IMR-90 (cell line): ENCODE data around the gene PHC2.

Source experiments
- CEBPB ChIP-seq: IDR thresholded peaks from 2 replicates; pipeline ENCODE4 v1.6.1; 2012; ENCODE audit warnings: low read depth, low read length, improper control_type of control experiment
- CTCF ChIP-seq: conservative IDR thresholded peaks from 2 replicates; pipeline ENCODE4 v1.5.1; 2012; ENCODE audit warnings: mild to moderate bottlenecking, low read depth, low read length, improper control_type of control experiment
- MXI1 ChIP-seq: IDR thresholded peaks from 2 replicates; pipeline ENCODE4 v1.6.1; 2012; ENCODE audit warnings: low read depth, mild to moderate bottlenecking, low read length, moderate library complexity, borderline replicate concordance
- POLR2A ChIP-seq: IDR thresholded peaks from 2 replicates; pipeline ENCODE4 v1.6.1; 2012; ENCODE audit warnings: mild to moderate bottlenecking, low read depth, low read length
- SMC3 ChIP-seq: fragments of 150-350 bp; IDR thresholded peaks from 2 replicates; pipeline ENCODE4 v1.6.1; 2016; ENCODE audit warnings: low read depth, mild to moderate bottlenecking, antibody characterized with exemption, low read length, moderate library complexity

- no peak for TF ChIP-seq CEBPB
- TF ChIP-seq CTCF: no peak
- no peak for TF ChIP-seq POLR2A
- no peak for TF ChIP-seq MXI1
- TF ChIP-seq SMC3: no peak
These were observed 34.4 kb upstream of the PHC2 start for GRCh38 chr1:33465316-33465715.
